IPS-NIHi11 (cell line): ENCODE data around the gene SYPL2.

ENCODE experiments used
- DNase-seq: peaks from one replicate; pipeline ENCODE4 v3.0.0; 2012; ENCODE audit warnings: mixed read lengths, low spot score

SYPL2 gene

GRCh38 chr1:109516872-109517271, 50.5 kb downstream of the SYPL2 start:
- no peak for DNase-seq

DNA sequence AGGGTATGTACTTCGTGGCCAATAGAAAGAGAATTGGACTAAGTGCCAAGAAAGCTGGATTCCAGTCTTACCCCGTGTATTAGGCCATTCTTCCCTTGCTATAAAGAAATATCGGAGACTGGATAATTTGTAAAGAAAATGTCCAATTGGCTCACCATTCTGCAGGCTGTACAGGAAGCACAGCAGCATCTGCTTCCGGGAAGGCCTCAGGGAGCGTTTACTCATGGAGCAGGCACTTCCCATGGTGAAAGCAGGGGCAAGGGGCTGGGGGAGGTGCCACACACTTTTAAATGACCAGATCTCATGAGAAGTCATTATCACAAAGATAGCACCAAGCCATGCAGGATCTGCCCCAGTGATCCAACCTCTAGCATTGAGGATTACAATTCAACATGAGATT, 51.0 kb downstream of the SYPL2 start:
- no peak for DNase-seq

DNA sequence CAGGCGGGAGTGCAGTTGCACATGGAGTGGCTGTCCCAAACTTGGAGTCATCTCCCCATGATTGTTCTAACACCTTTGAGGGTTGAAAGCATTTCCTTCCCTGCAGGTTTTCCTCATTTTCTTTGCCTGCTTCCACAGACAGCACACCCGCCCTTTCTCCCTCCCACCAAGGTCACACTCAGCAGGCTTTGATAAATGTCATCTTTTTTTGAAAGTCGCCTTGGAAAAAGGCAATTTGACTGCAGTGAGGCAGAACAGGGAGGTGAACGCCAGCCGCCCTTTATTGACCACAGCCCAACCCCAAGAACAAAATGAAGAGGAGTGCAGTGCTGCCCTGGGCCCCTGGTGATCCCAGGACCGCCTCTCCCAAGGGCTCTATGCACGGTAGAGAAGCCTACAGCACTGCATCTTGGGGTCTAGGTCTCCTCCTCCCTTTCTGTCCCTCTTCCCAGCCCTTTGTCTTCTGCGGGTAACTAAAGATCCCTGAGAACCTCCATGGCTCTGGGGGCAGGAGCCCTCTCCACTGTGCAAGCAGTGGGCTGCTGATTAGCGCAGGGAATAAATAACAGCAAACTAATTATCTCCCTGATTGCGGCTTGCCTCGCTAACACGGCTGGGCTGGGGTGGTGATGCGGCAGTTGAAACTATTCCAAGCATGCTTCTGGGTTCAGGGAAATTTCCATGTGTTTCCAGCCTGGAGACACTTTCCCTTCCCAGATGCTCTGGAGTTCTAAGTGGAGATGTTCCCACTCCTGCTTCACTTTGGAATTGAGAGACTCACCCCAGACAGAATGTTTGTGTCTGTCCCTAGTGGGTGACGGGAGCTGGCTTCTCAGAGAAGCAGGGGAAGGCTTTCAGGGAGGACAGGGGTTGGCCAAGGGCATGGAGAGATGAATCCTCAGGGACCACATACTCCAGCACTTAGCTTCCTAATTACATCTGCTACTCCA, 54.9 kb downstream of the SYPL2 start:
- no peak for DNase-seq

DNA sequence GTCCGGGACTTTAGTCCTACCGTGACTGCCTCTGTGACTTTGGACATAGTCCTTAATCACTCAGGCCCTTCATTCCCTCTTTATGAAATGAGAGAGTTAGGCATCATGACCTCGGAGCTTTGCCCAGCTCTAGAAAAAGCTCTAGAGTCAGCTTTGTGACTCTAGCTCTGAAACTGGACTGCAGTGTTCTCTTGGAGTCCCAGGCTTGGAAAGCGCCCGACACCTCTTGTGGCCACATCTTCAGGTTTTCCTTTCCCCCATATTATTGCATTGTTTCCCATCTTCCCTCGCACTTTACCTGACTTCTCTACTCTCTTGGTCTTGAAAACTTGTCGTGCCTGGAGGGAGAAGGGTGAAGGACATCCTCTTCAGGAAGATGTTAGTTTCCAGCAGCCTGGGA, 55.7 kb downstream of the SYPL2 start:
- no peak for DNase-seq

DNA sequence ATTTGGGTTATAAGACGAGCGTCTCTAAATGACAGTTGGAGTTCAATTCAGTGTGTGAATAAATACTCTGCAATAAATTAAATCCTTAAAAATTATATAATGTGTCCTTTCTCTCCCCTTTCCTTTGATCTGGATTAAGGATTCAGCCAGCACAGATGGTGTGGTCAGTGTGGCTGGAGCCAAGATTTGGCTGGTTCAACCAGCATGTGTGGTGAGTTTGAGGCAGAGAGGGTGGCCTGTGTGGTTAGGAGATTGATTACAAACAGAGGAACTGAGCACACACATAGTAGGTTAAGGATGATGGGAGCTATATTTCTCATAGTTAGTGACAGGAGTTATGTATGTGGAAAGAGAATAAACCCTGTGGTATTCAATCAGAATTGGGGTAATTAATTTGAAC, 57.4 kb downstream of the SYPL2 start:
- DNase-seq, result no peak

DNA sequence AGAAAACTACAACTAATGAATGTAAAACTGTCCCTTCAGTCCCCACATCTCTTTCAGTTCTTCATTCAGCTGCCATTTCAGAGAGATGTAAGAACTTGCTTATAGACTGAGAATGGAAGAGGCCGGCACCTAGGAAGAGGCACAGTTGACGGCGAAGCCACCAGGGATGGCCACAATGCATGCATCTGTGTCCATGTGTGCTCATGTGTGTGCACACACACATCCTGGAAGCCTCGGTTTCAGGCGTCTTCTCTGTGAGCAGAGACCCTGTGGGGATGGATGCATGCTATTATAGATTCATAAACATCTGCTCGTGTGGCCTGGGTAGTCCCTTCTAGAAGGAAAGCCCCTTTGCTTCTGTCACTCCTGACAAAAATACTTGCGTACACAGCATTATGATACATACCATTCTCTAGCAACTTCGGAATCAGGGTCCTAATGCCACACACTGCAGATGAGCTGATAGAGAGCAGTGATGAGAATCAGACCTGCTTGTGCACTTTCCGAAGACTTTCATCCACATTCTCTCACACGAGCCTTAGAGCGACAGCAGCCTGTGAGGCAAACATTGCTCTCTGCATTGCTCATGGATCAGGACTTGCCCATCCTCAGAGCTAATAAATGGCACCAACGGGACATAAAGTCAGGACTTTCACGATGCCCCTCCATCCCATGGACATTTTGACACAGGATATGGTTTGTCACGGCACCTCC, 60.9 kb downstream of the SYPL2 start:
- DNase-seq, result no peak

DNA sequence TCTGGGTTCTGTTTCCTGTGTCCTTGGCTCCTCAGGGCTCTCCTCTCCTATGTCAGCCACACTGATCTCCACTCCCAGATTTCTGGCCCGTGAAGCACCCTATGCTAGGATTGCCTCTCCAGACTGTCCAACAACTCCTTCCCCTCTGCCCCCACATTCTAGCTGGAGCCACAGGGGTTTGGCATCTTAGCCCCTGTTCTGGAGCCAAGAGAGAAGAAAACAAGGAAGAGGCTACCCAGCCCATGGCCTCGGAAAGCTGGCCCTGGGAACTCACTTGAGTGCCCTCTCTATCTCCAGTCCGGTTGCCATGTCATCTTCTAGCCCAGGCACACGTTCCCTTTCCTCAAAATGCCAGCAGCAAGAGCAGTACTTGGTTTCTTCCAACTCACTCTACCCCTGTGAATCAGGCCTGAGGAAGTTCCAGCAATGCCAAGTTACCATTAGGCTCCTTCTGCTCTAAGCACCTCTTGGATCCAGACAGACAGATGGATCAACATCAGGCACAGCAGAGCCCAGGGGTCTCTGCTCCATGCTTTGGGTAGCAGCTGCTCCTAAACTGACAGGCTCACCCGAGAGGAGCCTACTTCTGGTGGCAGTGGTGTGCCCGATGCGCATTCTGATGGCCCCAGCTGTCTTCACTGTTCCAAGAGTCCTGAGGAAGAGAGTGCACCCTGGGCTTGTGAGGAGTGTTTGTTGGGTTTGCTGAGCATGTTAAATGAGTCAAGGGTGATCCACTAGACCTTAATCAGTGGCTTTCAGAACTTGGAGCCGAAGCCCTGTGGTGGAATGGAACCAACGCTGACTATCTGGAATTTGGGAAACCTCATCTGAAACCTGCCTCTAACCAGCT, 61.7 kb downstream of the SYPL2 start:
- no peak for DNase-seq

DNA sequence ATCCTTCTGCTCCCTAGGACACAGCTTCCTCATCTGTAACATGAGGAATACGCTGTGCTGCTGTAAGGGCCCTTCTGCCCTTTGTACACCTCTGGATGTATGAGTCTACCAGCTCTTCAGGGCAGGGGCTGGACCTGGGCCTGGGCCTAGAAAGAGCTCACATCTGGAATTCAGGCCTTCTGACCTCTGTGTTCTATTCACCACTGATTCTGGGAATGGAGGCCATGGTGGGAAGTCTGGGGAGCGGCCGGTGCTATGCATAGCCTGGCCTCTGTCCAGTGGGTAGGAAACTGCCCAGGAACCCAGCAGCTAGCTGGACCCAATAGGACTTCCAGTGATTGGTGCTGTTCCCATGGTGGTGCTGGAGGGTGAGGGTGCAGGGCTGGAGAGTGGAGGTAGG, 62.4 kb downstream of the SYPL2 start:
- DNase-seq, result no peak

- no peak for DNase-seq
Measured at GRCh38 chr1:109529881-109530456, 63.6 kb downstream of the SYPL2 start.

- no peak for DNase-seq
Measured at GRCh38 chr1:109530457-109531087, 64.2 kb downstream of the SYPL2 start.

DNA sequence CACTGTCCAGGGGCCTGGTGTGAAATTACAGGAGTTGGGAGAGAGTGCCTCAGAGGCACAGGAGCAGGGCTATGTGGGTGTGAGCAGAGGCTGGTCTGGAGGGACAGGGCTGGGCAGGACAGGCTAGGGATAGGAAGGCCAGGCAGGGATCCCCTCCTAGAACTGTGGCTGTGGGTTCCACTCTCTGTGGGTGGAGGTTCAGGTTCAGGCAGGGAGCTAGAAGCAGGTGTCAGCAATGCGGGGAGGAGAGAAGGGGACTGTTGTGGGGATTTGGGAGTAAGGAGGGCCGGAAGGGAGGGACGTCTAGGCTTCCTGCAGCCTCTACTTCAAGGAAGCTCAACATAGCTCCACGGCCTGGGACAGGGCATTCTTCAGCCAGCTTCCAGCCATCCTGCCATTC, 65.0 kb downstream of the SYPL2 start:
- DNase-seq, result no peak
